ENCODE results near the gene REEP5. TPM values are rescaled to one million over a fixed set of nuclear protein-coding genes. Genes with fewer than 3 reads are reported as not detected.

Gene REEP5
- total and polyA plus RNA-seq, 2 of the 8 experiments (the other 6 are each of a cell fraction or from before 2014, with no cell fraction given), result 58.3 to 94.3 TPM

DNA sequence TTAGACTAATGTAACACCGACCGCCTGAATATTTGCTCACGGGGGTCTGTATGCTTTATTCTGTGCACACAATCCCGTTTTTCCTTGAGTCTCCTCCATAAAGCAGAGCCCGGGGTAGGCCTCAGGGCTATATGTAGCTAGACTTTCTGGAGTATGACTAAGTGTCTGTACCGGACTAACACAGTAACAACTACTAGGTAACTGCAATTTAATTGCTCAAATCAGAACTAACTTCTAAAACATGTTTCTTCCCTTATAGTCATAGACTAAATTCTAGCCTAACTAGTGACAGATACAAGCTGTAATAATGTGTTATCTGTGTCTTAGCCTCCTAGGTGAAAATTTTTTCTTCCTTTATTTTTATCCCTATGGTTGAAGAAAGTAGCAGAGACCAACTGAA is 2.1 kb downstream of the REEP5 start:
- H4K8ac ChIP-seq (ENCODE audit: extremely low read depth, insufficient read depth, low read length), result no peak overlapping the region
- H3K18ac ChIP-seq (ENCODE audit: extremely low read depth, low read length), result no peak overlapping the region
- no peak overlapping the region for H2AK5ac ChIP-seq (ENCODE audit: low read depth, low read length)
- no peak overlapping the region for H3K27ac ChIP-seq (ENCODE audit: low read depth, low read length)
- H2BK120ac ChIP-seq (replicated peaks; ENCODE audit: low read depth, low read length), result no peak overlapping the region
- WGBS, 2 experiments (ENCODE audit: extremely low coverage in 1 of 2, insufficient coverage in 1 of 2, insufficient read length in 1 of 2, insufficient replicate concordance in 2 of 2, low coverage in 1 of 2, low lambda C conversion rate in 2 of 2, missing lambda C conversion rate in 1 of 2), result 92% methylated on average over 6 of the region's 6 CpGs; no CpG with 5 or more reads in 1 of the 2 experiments
- peaks cover 0 to 18% (median 2%) of the 10 kb centered on the region in 4 experiments; a peak in 5 of 8 replicates for H3K36me3 ChIP-seq (ENCODE audit: control insufficient read depth in 2 of 4, insufficient read depth in 4 of 4, low read length in 3 of 4)
- peaks cover 0 to 4% of the 10 kb centered on the region in 2 experiments for H4K20me1 ChIP-seq (replicated peaks in 1 of 2; ENCODE audit: control insufficient read depth in 1 of 2, insufficient read depth in 2 of 2, low read length in 2 of 2)
- no peak overlapping the region for H3K56ac ChIP-seq (replicated peaks; ENCODE audit: insufficient read length, low read depth, low read length)
- H3K4me2 ChIP-seq (ENCODE audit: insufficient read depth in 1 of 2, low read depth in 2 of 2, low read length in 2 of 2), result peak overlapping the region in 1 of 2 experiments; percentile 78; a peak in 1 of 4 replicates
- no peak overlapping the region for H2BK12ac ChIP-seq (ENCODE audit: low read depth, low read length)
- H4K91ac ChIP-seq (replicated peaks; ENCODE audit: insufficient read length, low read length), result no peak overlapping the region
- H4K5ac ChIP-seq (ENCODE audit: insufficient read length, low read depth, low read length), result no peak overlapping the region
- peaks cover 0 to 8% of the 10 kb centered on the region in 2 experiments; a peak in 1 of 4 replicates for H3K79me2 ChIP-seq (ENCODE audit: control insufficient read depth in 1 of 2, insufficient read depth in 2 of 2, low read length in 2 of 2)
- H3K9me3 ChIP-seq (ENCODE audit: insufficient read depth in 2 of 2, low read depth in 1 of 2, low read length in 1 of 2), result no peaks in the 10 kb centered on the region
- H2AFZ ChIP-seq (ENCODE audit: low read length), result no peak overlapping the region
- H3K9ac ChIP-seq (replicated peaks in 1 of 4; ENCODE audit: extremely low read depth in 1 of 4, low read depth in 3 of 4, low read length in 3 of 4), result no peak overlapping the region
- no peak overlapping the region for H3K23ac ChIP-seq (ENCODE audit: insufficient read length)
- peaks cover 0 to 2% (median 0%) of the 10 kb centered on the region in 4 experiments; a peak in 2 of 7 replicates for H3K27me3 ChIP-seq (replicated peaks in 1 of 4; ENCODE audit: control insufficient read depth in 3 of 4, extremely low read depth in 1 of 4, insufficient read depth in 3 of 4, low read length in 3 of 4)
- no peak overlapping the region for H3K14ac ChIP-seq (ENCODE audit: insufficient read length)
- H2BK20ac ChIP-seq (ENCODE audit: low read length), result no peak overlapping the region
- DNase-seq (ENCODE audit: low read depth in 1 of 2, low spot score in 2 of 2) (no peak), FAIRE-seq (no peak)
- H2BK5ac ChIP-seq (ENCODE audit: low read depth, low read length), result no peak overlapping the region
- peaks cover 5% of the 10 kb centered on the region for H3K23me2 ChIP-seq (ENCODE audit: low read depth, low read length)
- H3K4me3 ChIP-seq (ENCODE audit: extremely low read depth in 1 of 4, insufficient read depth in 2 of 4, low read depth in 3 of 4, low read length in 4 of 4), result peak overlapping the region in 1 of 4 experiments; percentile 89; a peak in 1 of 8 replicates
- POLR2A ChIA-PET (ENCODE audit: partially characterized antibody), result interaction anchor here (1.1 to 2.5 kb wide), 4 partner anchors 26 to 71 kb away, joined by 3 to 9 read pairs (median 4); partner anchors contain the start of gene SRP19
- CTCF ChIA-PET (ENCODE audit: partially characterized antibody), result interaction anchor here (0.6 to 2.6 kb wide), 8 partner anchors 8 to 369 kb away, joined by 3 to 17 read pairs (median 6); partner anchors contain the start of gene DCP2
- no peak overlapping the region for H3K4ac ChIP-seq (replicated peaks; ENCODE audit: insufficient read length, low read depth, low read length)
- no peak overlapping the region for H2BK15ac ChIP-seq (ENCODE audit: low read length)
- no peaks in the 10 kb centered on the region for H3K79me1 ChIP-seq (ENCODE audit: low read depth, low read length)
- no peaks in the 10 kb centered on the region for H3K4me1 ChIP-seq (replicated peaks in 1 of 4; ENCODE audit: control insufficient read depth in 3 of 4, insufficient read depth in 4 of 4, low read length in 3 of 4)
- no peak for TF ChIP-seq POU5F1 (IDR thresholded peaks at IDR 0.05; ENCODE audit: low read depth, low read length)
- no peak for TF ChIP-seq MAX (IDR thresholded peaks at IDR 0.05)
